ENCODE data around the gene HDAC8.

DNA sequence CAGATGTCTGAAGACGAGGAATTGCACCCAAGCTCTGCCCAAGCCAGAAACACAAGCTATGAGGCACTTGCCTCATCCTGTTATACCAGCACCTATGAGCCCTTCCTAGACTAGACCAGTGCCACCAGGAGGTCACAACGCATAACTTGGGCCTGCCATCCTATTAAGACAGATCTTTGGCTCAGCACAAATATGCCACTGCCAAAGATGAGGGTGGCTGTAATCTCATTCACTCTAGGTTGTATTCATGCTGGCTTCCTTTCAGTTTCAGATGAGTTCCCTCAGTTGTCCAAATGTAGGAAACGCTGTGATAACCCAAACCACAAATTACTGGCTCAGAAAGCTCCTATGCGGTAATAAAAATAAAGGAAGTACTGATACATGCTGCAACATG, 190.4 kb downstream of the HDAC8 start:
- no peak for TF ChIP-seq RAD21 (conservative IDR thresholded peaks at IDR 0.05 in 1 of 2, IDR thresholded peaks at IDR 0.05 in 1 of 2)
- TF ChIP-seq, protein P1, sequence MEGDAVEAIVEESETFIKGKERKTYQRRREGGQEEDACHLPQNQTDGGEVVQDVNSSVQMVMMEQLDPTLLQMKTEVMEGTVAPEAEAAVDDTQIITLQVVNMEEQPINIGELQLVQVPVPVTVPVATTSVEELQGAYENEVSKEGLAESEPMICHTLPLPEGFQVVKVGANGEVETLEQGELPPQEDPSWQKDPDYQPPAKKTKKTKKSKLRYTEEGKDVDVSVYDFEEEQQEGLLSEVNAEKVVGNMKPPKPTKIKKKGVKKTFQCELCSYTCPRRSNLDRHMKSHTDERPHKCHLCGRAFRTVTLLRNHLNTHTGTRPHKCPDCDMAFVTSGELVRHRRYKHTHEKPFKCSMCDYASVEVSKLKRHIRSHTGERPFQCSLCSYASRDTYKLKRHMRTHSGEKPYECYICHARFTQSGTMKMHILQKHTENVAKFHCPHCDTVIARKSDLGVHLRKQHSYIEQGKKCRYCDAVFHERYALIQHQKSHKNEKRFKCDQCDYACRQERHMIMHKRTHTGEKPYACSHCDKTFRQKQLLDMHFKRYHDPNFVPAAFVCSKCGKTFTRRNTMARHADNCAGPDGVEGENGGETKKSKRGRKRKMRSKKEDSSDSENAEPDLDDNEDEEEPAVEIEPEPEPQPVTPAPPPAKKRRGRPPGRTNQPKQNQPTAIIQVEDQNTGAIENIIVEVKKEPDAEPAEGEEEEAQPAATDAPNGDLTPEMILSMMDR (IDR thresholded peaks at IDR 0.05) = no peak
- TF ChIP-seq, protein P2, sequence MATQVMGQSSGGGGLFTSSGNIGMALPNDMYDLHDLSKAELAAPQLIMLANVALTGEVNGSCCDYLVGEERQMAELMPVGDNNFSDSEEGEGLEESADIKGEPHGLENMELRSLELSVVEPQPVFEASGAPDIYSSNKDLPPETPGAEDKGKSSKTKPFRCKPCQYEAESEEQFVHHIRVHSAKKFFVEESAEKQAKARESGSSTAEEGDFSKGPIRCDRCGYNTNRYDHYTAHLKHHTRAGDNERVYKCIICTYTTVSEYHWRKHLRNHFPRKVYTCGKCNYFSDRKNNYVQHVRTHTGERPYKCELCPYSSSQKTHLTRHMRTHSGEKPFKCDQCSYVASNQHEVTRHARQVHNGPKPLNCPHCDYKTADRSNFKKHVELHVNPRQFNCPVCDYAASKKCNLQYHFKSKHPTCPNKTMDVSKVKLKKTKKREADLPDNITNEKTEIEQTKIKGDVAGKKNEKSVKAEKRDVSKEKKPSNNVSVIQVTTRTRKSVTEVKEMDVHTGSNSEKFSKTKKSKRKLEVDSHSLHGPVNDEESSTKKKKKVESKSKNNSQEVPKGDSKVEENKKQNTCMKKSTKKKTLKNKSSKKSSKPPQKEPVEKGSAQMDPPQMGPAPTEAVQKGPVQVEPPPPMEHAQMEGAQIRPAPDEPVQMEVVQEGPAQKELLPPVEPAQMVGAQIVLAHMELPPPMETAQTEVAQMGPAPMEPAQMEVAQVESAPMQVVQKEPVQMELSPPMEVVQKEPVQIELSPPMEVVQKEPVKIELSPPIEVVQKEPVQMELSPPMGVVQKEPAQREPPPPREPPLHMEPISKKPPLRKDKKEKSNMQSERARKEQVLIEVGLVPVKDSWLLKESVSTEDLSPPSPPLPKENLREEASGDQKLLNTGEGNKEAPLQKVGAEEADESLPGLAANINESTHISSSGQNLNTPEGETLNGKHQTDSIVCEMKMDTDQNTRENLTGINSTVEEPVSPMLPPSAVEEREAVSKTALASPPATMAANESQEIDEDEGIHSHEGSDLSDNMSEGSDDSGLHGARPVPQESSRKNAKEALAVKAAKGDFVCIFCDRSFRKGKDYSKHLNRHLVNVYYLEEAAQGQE (IDR thresholded peaks at IDR 0.05) = no peak
- TF ChIP-seq EP300 (IDR thresholded peaks at IDR 0.05) = no peak
- no peak for TF ChIP-seq POLR2A (IDR thresholded peaks at IDR 0.05; ENCODE audit: low read length)
- TF ChIP-seq CEBPB (IDR thresholded peaks at IDR 0.05) = no peak
- no peak for TF ChIP-seq RCOR1 (IDR thresholded peaks at IDR 0.05; ENCODE audit: low read depth, low read length)
- no peak for TF ChIP-seq ZFP36 (IDR thresholded peaks at IDR 0.05; ENCODE audit: borderline replicate concordance, partially characterized antibody)
- no peak for TF ChIP-seq ZC3H11A (IDR thresholded peaks at IDR 0.05)
- TF ChIP-seq, protein P3, sequence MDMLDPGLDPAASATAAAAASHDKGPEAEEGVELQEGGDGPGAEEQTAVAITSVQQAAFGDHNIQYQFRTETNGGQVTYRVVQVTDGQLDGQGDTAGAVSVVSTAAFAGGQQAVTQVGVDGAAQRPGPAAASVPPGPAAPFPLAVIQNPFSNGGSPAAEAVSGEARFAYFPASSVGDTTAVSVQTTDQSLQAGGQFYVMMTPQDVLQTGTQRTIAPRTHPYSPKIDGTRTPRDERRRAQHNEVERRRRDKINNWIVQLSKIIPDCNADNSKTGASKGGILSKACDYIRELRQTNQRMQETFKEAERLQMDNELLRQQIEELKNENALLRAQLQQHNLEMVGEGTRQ (IDR thresholded peaks at IDR 0.05) = no peak
- TF ChIP-seq RFX5 (IDR thresholded peaks at IDR 0.05) = no peak
- TF ChIP-seq CHD4 (IDR thresholded peaks at IDR 0.05; ENCODE audit: borderline replicate concordance) = no peak

Data from A549 (cell line).